ENCODE results near the gene PTPRE.

The PTPRE gene

GRCh38 chr10:127972751-127973357 lies 66.0 kb downstream of the PTPRE start:
- Histone ChIP-seq H3K9ac (ENCODE audit: low read length in 2 of 2) (no peak overlapping the region), H3K36me3 (ENCODE audit: control insufficient read depth in 2 of 2, insufficient read depth in 2 of 2, low read length in 2 of 2) (no peaks in the 10 kb centered on the region)

GRCh38 chr10:127973791-127974311 lies 66.9 kb downstream of the PTPRE start:
- Histone ChIP-seq H3K9me3 (ENCODE audit: control insufficient read depth in 2 of 2, low read length in 2 of 2) (no peaks in the 10 kb centered on the region), H3K9ac (ENCODE audit: low read length in 2 of 2) (no peak overlapping the region), H3K4me1 (ENCODE audit: control insufficient read depth, insufficient read depth, low read length) (peaks cover 10% of the 10 kb centered on the region), H3K27me3 (ENCODE audit: control insufficient read depth in 1 of 2, insufficient read depth in 2 of 2, low read length in 2 of 2) (peaks cover 0 to 2% of the 10 kb centered on the region in 2 donors), H3K27ac (ENCODE audit: low read length) (no peak overlapping the region), H3K4me3 (ENCODE audit: low read length in 2 of 2) (no peak overlapping the region), H3K36me3 (ENCODE audit: control insufficient read depth in 2 of 2, insufficient read depth in 2 of 2, low read length in 2 of 2) (no peaks in the 10 kb centered on the region)

More at GRCh38 chr10:127972751-127973357, 66.0 kb downstream of the PTPRE start:
- Histone ChIP-seq H3K9me3 (ENCODE audit: control insufficient read depth in 2 of 2, low read length in 2 of 2) (no peaks in the 10 kb centered on the region), H3K4me3 (ENCODE audit: low read length in 2 of 2) (no peak overlapping the region), H3K4me1 (ENCODE audit: control insufficient read depth, insufficient read depth, low read length) (peaks cover 8% of the 10 kb centered on the region), H3K27ac (ENCODE audit: low read length) (no peak overlapping the region), H3K27me3 (ENCODE audit: control insufficient read depth in 1 of 2, insufficient read depth in 2 of 2, low read length in 2 of 2) (peaks cover 0 to 2% of the 10 kb centered on the region in 2 donors)

GRCh38 chr10:127974911-127975310 lies 68.0 kb downstream of the PTPRE start:
- Histone ChIP-seq H3K4me1 (ENCODE audit: control insufficient read depth, insufficient read depth, low read length) (peaks cover 10% of the 10 kb centered on the region), H3K9me3 (ENCODE audit: control insufficient read depth in 2 of 2, low read length in 2 of 2) (peaks cover 0 to 4% of the 10 kb centered on the region in 2 donors), H3K9ac (ENCODE audit: low read length in 2 of 2) (no peak overlapping the region), H3K27ac (ENCODE audit: low read length) (no peak overlapping the region), H3K36me3 (ENCODE audit: control insufficient read depth in 2 of 2, insufficient read depth in 2 of 2, low read length in 2 of 2) (no peaks in the 10 kb centered on the region), H3K4me3 (ENCODE audit: low read length in 2 of 2) (no peak overlapping the region), H3K27me3 (ENCODE audit: control insufficient read depth in 1 of 2, insufficient read depth in 2 of 2, low read length in 2 of 2) (peaks cover 0 to 2% of the 10 kb centered on the region in 2 donors)

GRCh38 chr10:127976286-127976685 lies 69.4 kb downstream of the PTPRE start:
- H3K4me3 ChIP-seq (ENCODE audit: low read length in 2 of 2): no peak overlapping the region
- no peak overlapping the region for H3K27ac ChIP-seq (ENCODE audit: low read length)
- H3K36me3 ChIP-seq (ENCODE audit: control insufficient read depth in 2 of 2, insufficient read depth in 2 of 2, low read length in 2 of 2): no peaks in the 10 kb centered on the region
- no peak overlapping the region for H3K9ac ChIP-seq (ENCODE audit: low read length in 2 of 2)
- H3K27me3 ChIP-seq (ENCODE audit: control insufficient read depth in 1 of 2, insufficient read depth in 2 of 2, low read length in 2 of 2): peaks cover 0 to 2% of the 10 kb centered on the region in 2 donors
- H3K9me3 ChIP-seq (ENCODE audit: control insufficient read depth in 2 of 2, low read length in 2 of 2): peaks cover 3 to 9% of the 10 kb centered on the region in 2 donors
- peaks cover 10% of the 10 kb centered on the region for H3K4me1 ChIP-seq (ENCODE audit: control insufficient read depth, insufficient read depth, low read length)

DNA sequence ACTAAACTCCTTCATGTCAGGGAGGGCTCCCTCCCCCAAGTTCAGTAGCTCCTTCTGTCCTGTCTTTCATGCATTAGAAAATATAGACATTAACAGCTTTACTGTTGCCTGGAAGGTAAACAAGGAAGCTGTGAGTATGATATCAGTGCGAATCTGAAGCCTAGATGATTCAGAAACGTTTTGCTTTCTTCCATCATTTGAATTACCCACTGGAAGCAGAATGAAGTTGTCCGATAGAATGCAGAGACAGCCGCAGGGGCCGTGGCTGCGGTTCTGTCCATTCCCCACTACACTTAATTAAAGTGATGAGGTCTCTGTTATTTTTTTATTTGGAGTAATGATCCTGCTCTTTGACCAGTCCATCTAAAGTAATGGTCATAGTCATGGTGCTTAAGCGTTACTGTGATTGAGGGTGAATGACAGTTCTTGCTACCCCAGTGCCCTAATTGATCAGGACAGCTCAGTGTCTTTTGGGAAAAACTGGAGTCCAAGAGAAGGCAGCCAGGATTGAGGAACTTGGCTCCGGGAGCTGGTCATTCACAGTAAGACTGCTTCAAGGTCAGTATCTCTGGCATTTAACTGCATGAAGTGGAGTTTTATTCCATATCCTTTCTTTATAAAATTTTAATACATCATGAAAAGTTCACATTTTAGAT lies 69.9 kb downstream of the PTPRE start:
- no peak overlapping the region for H3K4me3 ChIP-seq (ENCODE audit: low read length in 2 of 2)
- peaks cover 3 to 9% of the 10 kb centered on the region in 2 donors for H3K9me3 ChIP-seq (ENCODE audit: control insufficient read depth in 2 of 2, low read length in 2 of 2)
- H3K4me1 ChIP-seq (ENCODE audit: control insufficient read depth, insufficient read depth, low read length): peaks cover 10% of the 10 kb centered on the region
- H3K9ac ChIP-seq (ENCODE audit: low read length in 2 of 2): no peak overlapping the region
- peaks cover 0 to 2% of the 10 kb centered on the region in 2 donors for H3K27me3 ChIP-seq (ENCODE audit: control insufficient read depth in 1 of 2, insufficient read depth in 2 of 2, low read length in 2 of 2)
- no peaks in the 10 kb centered on the region for H3K36me3 ChIP-seq (ENCODE audit: control insufficient read depth in 2 of 2, insufficient read depth in 2 of 2, low read length in 2 of 2)
- H3K27ac ChIP-seq (ENCODE audit: low read length): no peak overlapping the region

DNA sequence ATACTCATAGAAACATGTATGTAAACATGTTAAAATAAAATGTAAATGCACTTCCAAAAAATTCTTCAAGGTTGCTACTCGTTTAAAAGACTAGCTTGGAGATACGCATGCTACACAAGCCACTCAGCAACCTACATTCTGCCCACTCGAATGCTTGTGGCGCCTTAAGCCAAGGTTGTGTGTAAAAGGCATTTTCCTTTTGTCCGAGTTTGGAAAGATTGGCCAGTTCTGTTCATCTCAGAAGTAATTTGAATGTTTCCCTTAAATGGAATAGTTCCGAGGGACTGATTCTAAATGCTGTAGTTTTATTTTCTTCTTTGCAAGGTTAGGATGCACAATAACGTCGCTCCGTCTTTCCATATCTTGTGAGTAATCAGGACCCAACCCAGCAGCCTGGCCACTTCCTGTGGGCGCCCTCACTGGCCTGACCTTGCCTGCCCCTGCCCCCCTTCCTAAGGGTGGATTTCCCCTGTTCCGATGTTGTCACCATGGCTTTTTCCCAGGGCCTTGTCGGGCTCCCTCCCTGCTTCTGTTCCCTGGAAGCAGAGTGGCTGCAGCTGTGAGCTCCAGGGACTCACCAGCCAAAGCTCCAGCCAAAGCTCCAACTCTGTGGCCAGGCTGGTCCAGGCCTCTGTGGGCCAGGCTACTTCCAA lies 70.6 kb downstream of the PTPRE start:
- H3K27ac ChIP-seq (ENCODE audit: low read length): no peak overlapping the region

DNA sequence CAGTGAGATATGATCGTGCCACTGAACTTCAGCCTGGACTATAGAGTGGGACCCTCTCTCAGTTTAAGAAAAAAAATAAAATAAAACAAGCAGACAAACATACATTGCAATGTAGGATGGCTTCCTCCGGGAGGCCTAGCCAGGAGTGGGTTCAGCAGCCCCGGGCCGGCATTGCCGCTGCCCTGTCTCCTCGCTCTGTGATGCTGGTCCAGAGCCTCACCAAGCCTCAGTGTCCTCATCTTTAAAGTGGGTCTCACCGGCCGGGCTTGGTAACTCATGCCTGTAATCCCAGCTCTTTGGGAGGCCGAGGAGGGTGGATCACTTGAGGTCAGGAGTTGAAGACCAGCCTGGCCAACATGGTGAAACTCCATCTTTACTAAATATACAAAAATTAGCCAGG lies 71.6 kb downstream of the PTPRE start:
- Histone ChIP-seq H3K4me1 (ENCODE audit: control insufficient read depth, insufficient read depth, low read length) (peaks cover 5% of the 10 kb centered on the region), H3K36me3 (ENCODE audit: control insufficient read depth in 2 of 2, insufficient read depth in 2 of 2, low read length in 2 of 2) (no peaks in the 10 kb centered on the region), H3K9ac (ENCODE audit: low read length in 2 of 2) (no peak overlapping the region), H3K27ac (ENCODE audit: low read length) (no peak overlapping the region), H3K4me3 (ENCODE audit: low read length in 2 of 2) (no peak overlapping the region), H3K27me3 (ENCODE audit: control insufficient read depth in 1 of 2, insufficient read depth in 2 of 2, low read length in 2 of 2) (no peaks in the 10 kb centered on the region), H3K9me3 (ENCODE audit: control insufficient read depth in 2 of 2, low read length in 2 of 2) (peaks cover 3 to 9% of the 10 kb centered on the region in 2 donors)

More for the DNA sequence above, 70.6 kb downstream of the PTPRE start:
- Histone ChIP-seq H3K9ac (ENCODE audit: low read length in 2 of 2) (no peak overlapping the region), H3K4me3 (ENCODE audit: low read length in 2 of 2) (peak overlapping the region in 1 of 2 donors; percentile 8), H3K36me3 (ENCODE audit: control insufficient read depth in 2 of 2, insufficient read depth in 2 of 2, low read length in 2 of 2) (no peaks in the 10 kb centered on the region), H3K27me3 (ENCODE audit: control insufficient read depth in 1 of 2, insufficient read depth in 2 of 2, low read length in 2 of 2) (no peaks in the 10 kb centered on the region), H3K9me3 (ENCODE audit: control insufficient read depth in 2 of 2, low read length in 2 of 2) (peaks cover 3 to 9% of the 10 kb centered on the region in 2 donors), H3K4me1 (ENCODE audit: control insufficient read depth, insufficient read depth, low read length) (peaks cover 7% of the 10 kb centered on the region)

GRCh38 chr10:127979045-127979444 lies 72.1 kb downstream of the PTPRE start:
- Histone ChIP-seq H3K4me1 (ENCODE audit: control insufficient read depth, insufficient read depth, low read length) (peaks cover 5% of the 10 kb centered on the region), H3K27ac (ENCODE audit: low read length) (no peak overlapping the region), H3K9me3 (ENCODE audit: control insufficient read depth in 2 of 2, low read length in 2 of 2) (peaks cover 3 to 9% of the 10 kb centered on the region in 2 donors), H3K4me3 (ENCODE audit: low read length in 2 of 2) (no peak overlapping the region), H3K36me3 (ENCODE audit: control insufficient read depth in 2 of 2, insufficient read depth in 2 of 2, low read length in 2 of 2) (no peaks in the 10 kb centered on the region), H3K9ac (ENCODE audit: low read length in 2 of 2) (no peak overlapping the region), H3K27me3 (ENCODE audit: control insufficient read depth in 1 of 2, insufficient read depth in 2 of 2, low read length in 2 of 2) (no peaks in the 10 kb centered on the region)

DNA sequence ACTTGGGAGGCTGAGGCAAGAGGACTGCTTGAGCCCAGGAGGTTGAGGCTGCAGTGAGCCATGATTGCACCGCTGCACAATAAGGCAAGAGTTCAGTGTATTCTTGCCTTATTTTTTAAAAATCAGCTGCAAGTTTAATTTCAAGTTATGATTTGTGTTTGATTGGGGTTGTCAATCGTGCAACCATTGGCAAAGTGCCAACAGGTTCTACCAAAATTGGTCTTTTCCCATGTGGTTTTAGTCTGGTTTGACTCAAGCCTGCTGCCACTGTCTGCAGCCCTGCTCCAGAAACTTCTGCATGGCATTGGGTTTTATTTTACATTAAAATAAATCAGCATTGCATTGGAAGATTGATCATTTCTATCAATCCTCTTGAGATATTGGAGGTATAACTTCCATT lies 72.7 kb downstream of the PTPRE start:
- peaks cover 3 to 9% of the 10 kb centered on the region in 2 donors for H3K9me3 ChIP-seq (ENCODE audit: control insufficient read depth in 2 of 2, low read length in 2 of 2)
- H3K4me3 ChIP-seq (ENCODE audit: low read length in 2 of 2): no peak overlapping the region
- no peaks in the 10 kb centered on the region for H3K27me3 ChIP-seq (ENCODE audit: control insufficient read depth in 1 of 2, insufficient read depth in 2 of 2, low read length in 2 of 2)
- H3K27ac ChIP-seq (ENCODE audit: low read length): no peak overlapping the region
- peaks cover 5% of the 10 kb centered on the region for H3K4me1 ChIP-seq (ENCODE audit: control insufficient read depth, insufficient read depth, low read length)
- H3K9ac ChIP-seq (ENCODE audit: low read length in 2 of 2): no peak overlapping the region
- H3K36me3 ChIP-seq (ENCODE audit: control insufficient read depth in 2 of 2, insufficient read depth in 2 of 2, low read length in 2 of 2): no peaks in the 10 kb centered on the region

- Histone ChIP-seq H3K4me1 (ENCODE audit: control insufficient read depth, insufficient read depth, low read length) (peaks cover 5% of the 10 kb centered on the region), H3K27ac (ENCODE audit: low read length) (no peak overlapping the region)
These were observed 74.0 kb downstream of the PTPRE start for GRCh38 chr10:127980898-127981297.

More at GRCh38 chr10:127980898-127981297, 74.0 kb downstream of the PTPRE start:
- no peak overlapping the region for H3K9ac ChIP-seq (ENCODE audit: low read length in 2 of 2)
- peaks cover 3 to 9% of the 10 kb centered on the region in 2 donors for H3K9me3 ChIP-seq (ENCODE audit: control insufficient read depth in 2 of 2, low read length in 2 of 2)
- no peaks in the 10 kb centered on the region for H3K27me3 ChIP-seq (ENCODE audit: control insufficient read depth in 1 of 2, insufficient read depth in 2 of 2, low read length in 2 of 2)
- no peaks in the 10 kb centered on the region for H3K36me3 ChIP-seq (ENCODE audit: control insufficient read depth in 2 of 2, insufficient read depth in 2 of 2, low read length in 2 of 2)
- no peak overlapping the region for H3K4me3 ChIP-seq (ENCODE audit: low read length in 2 of 2)

All from stomach smooth muscle (tissue), 2 donors.